NCI-H82 treated with DMSO at 0.1 percent for 48 hours (cell line): Measurements from ENCODE around the gene CCDC8.
"Not testable (repeated sequence)": the region's sequence is repeated elsewhere in the genome, so short reads cannot be mapped to it uniquely, and the experiment has no call there.

Experiments
- DNase-seq: peaks from one replicate; lab custom pipeline; 2025; ENCODE audit not compliant: unreplicated experiment; lab: John Stamatoyannopoulos, UW

Gene CCDC8

DNA sequence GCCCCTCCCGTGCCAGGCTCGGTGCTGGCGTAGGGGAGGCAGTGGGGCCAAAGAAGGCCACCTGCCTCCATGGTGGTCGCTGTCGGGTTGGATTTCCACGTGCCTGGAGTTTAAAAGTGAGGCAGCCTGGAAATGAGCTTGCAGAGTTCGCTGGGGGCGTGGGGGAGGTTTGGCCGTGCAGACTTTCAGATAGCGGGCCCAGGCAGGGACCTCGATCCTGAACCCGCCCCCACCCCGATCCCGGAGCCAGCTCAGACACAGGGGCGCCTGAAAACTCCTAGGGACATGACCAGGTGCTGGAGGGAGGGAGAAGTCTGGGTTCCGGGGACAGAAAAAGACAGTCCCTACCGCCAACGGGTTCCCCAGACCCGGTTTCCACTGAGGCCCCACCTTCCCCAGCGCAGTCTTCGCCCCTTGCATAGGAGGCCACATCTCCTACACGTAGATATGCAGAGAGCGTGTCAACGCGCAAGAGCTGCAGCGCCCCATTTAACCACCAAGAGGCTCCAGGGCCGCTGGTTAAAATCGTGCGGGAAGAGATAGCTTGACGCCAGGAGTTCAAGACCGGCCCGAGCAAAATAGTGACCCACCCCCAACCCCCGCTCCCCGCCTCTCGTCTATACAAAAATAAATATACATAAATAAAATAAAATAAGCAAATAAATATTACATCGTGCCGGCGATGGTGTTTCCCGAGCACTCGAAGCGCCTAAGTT, 8.5 kb downstream of the CCDC8 start:
- DNase-seq: no peak

- DNase-seq: peak; percentile 64
These were observed 9.2 kb downstream of the CCDC8 start for GRCh38 chr19:46404055-46404752.

- no peak for DNase-seq
These were observed 10.6 kb downstream of the CCDC8 start for GRCh38 chr19:46402725-46403124.

DNA sequence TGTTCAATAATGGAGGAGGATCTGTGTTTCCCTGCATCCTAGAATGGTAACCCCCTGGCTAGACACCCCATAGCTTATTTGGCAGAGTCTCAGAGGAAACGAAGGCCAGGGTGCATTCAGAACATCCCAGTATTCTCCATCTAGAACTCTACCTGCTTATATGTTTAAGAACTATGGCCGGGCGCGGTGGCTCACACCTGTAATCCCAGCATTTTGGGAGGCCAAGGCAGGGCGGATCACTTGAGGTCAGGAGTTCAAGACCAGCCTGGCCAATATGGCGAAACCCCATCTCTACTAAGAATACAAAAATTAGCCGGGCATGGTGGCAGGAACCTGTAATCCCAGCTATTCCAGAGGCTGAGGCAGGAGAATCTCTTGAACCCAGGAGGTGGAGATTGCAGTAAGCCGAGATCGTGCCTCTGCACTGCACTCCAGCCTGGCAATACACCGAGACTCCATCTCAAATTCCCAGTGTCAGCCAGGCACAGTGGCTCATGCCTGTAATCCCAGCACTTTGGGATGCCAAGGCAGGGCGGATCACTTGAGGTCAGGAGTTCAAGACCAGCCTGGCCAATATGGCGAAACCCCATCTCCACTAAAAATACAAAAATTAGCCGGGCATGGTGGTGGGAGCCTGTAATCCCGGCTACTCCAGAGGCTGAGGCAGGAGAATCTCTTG, 15.4 kb downstream of the CCDC8 start:
- DNase-seq: not testable (repeated sequence)

- DNase-seq: no peak
These were observed 19.0 kb downstream of the CCDC8 start for GRCh38 chr19:46394402-46394797.

- no peak for DNase-seq
These were observed 19.6 kb downstream of the CCDC8 start for GRCh38 chr19:46393456-46394401.

DNA sequence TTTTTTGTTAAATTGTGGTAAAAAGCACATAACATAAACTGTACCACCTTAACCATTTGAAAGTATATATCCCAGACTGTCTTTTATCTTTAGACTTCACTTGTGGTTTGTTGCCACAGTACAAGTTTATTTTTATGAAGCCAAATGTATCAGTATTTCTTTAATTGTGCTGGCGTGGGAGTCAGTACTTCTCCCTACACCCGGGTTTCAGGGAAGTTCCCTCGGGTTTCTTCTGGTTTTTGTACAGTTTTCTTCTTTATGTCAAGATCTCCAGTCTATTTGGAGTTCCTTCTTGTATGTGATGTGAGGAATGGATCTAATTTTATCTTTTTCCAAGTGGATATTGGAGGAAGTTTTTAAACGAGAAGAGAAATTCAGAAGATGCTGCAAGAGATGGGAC, 20.5 kb downstream of the CCDC8 start:
- no peak for DNase-seq

DNA sequence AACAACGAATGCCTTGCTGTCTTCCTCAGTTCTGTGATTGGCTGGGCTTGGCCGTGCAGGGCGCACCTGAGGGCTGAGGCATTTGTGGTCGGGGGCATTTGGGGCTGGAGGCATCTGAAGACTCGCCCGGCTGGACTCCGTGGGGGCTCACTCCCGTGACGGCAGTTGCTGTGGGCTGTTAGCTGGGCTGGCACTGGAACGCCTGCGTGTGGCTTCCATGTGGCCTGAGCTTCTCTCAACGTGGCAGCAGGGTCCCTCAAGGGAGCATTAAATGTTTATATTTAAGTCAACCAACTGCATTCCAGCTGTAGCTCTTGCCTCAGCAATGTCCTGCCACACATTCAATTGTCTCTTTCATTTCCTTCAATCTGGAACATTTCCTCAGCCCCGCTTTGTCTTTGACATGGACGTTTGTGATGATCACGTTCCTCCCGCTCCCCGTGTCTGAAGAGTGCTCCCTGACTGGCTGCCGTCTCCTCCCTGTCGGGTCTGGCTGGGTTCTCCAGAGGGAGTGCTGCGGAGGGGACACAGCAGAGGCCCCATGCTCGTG, 21.0 kb downstream of the CCDC8 start:
- no peak for DNase-seq

- DNase-seq: no peak
These were observed 21.8 kb downstream of the CCDC8 start for GRCh38 chr19:46391296-46392251.

DNA sequence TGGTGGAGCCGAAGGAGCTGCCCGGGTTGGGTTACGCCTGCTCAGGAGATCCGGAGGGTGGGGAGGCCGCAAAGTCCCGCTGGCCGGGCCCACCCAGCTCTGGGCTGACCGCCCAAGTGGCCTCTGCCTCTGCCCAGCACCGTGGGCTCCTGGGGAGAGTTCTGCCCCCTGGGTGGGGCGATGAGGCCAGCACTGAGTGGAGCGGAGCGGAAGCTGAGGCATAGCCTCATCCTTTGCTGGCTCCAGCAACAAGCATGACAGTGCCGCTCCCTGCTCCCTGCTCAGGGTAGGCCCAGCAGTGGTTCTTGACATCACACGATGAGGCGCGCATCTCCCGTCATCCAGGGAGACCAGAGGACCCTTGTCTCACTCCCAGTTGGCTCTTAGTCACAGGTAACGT, 22.5 kb downstream of the CCDC8 start:
- no peak for DNase-seq

GRCh38 chr19:46390121-46390858, 23.1 kb downstream of the CCDC8 start:
- DNase-seq: no peak

GRCh38 chr19:46388311-46389095, 24.9 kb downstream of the CCDC8 start:
- DNase-seq: no peak

- DNase-seq: no peak
These were observed 25.6 kb downstream of the CCDC8 start for GRCh38 chr19:46387713-46388130.

DNA sequence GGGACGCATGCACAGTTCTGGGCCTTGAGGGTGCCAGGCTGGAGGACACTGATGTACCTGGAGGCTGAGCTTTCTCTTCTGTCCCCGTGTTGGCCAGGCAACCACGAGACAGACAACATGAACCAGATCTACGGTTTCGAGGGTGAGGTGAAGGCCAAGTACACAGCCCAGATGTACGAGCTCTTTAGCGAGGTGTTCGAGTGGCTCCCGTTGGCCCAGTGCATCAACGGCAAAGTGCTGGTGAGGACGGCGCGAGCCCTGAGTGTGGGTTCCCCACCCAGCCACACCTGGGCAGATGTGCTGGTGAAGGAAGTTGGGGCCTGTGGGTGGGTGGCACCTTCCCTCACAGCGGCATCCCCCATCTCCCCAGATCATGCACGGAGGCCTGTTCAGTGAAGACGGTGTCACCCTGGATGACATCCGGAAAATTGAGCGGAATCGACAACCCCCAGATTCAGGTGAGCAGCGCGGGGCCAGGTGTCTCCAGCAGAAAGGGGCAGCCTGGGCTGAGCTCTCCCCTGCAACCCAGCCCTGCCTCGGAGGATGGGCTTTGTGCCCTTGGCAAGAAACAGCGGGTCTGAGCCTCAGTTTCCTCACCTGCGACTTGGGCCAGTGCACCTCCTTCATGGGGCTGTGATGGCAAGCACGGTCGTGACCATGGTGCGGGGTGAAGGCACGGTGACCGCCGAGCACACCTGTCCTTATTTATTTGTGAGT, 26.2 kb downstream of the CCDC8 start:
- no peak for DNase-seq

DNA sequence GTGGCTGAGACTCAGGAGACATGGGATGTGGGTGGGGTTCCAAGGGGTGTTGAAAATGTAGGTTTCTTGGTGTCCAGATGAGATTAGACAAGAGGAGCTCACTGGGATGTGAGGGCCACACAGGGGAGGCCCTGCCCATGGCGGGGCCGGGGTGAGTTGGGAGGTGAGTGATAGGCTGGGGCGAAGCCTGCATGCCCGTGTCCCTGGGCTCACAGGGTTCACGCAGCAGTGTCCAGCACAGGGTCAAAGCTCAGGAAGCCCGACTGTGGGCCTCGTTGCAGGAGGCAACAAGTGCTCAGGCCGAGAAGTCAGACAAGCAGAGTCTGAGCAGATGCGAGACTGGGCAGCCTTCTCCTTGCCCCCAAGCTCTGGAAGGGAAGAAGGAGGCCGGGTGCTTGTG, 27.2 kb downstream of the CCDC8 start:
- no peak for DNase-seq

DNA sequence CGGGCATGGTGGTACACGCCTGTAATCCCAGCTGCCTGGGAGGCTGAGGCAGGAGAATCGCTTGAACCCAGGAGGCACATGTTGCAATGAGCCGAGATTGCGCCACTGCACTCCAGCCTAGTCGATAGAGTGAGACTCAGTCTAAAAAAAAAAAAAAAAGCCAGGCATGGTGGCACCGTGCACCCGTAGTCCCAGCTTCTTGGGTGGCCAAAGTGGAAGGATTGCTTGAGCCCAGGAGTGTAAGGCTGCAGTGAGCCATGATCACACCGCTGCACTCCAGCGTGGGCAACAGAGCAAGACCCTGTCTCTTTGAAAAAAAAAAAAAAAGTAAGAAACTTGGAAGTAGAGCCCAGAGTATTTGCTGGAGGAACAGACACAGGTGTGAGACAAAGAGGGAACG, 27.7 kb downstream of the CCDC8 start:
- no peak for DNase-seq

DNA sequence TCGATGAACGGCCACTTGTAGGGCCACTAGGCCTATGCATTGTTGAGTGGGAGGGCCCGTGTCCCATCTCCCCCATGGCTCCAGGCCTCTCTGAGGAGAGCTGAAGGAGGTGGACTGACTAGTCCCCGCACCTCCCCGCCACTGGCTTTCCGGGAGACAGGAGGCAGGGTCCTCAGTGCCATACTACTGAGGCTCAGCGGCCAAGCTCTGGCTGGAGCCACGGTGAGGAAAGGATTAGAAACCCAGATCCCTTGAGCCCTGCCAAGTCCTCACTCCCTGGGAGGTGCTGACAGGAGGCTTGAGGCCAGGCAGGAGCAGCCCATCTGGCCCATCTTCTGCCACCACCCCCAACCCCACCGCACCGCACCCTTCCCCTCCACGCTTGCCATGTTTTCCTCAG, 29.0 kb downstream of the CCDC8 start:
- peak; percentile 41 for DNase-seq

GRCh38 chr19:46383846-46384245, 29.5 kb downstream of the CCDC8 start:
- no peak for DNase-seq
